HG02943 (cell line): ENCODE results near the gene KIFBP.

Experiments used
- ATAC-seq: cut with Tn5 transposase; IDR thresholded peaks from one replicate; pipeline ENCODE4 v1.9.1; 2021; ENCODE audit warnings: mild to moderate bottlenecking, low read depth, moderate library complexity; ENCODE audit not compliant: unreplicated experiment

Gene KIFBP

GRCh38 chr10:69048103-69048502 lies 59.5 kb downstream of the KIFBP start:
- no peak for ATAC-seq

DNA sequence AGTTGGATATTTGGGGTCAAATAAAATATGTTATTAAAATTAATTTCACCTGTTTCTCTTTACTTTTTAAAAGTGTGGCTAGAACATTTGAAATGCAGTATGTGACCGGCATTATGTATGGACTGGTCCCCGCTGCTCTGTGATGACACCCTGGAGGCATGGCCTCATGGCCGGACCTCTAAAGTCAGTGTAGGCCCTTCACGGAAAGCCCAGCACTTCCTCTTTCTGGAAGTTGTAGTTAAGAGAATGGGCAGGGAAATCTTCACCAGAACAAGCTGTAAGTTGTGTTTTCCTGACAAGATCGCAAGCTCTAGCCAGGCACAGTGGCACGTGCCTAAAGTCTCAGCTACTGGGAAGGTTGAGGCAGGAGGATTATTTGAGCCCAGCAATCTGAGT lies 61.0 kb downstream of the KIFBP start:
- no peak for ATAC-seq

GRCh38 chr10:69051303-69051702 lies 62.7 kb downstream of the KIFBP start:
- ATAC-seq = no peak

- no peak for ATAC-seq
Measured at GRCh38 chr10:69051710-69052487, 63.3 kb downstream of the KIFBP start.

DNA sequence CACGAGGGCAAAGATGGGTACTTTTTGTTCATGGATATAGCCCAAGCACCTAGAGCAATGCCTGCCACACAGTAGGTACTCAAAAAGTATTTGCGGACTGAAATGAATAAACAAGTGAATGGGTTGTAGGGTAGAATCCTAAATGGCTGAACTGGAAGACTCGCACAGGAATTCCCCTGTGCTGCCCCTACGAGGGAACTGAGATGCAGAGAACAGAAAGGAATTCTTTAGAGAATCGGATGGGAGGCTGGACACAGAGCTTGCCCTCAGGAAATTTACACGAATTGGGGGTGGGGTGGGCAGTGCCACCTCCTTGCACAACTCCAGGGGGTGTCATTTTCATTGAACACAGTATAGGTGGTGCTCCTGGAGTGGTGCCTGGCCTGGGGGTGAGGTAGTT lies 64.1 kb downstream of the KIFBP start:
- no peak for ATAC-seq

GRCh38 chr10:69055241-69055640 lies 66.6 kb downstream of the KIFBP start:
- ATAC-seq = no peak

- ATAC-seq = peak; percentile 46
Measured at GRCh38 chr10:69056129-69056528, 67.5 kb downstream of the KIFBP start.

DNA sequence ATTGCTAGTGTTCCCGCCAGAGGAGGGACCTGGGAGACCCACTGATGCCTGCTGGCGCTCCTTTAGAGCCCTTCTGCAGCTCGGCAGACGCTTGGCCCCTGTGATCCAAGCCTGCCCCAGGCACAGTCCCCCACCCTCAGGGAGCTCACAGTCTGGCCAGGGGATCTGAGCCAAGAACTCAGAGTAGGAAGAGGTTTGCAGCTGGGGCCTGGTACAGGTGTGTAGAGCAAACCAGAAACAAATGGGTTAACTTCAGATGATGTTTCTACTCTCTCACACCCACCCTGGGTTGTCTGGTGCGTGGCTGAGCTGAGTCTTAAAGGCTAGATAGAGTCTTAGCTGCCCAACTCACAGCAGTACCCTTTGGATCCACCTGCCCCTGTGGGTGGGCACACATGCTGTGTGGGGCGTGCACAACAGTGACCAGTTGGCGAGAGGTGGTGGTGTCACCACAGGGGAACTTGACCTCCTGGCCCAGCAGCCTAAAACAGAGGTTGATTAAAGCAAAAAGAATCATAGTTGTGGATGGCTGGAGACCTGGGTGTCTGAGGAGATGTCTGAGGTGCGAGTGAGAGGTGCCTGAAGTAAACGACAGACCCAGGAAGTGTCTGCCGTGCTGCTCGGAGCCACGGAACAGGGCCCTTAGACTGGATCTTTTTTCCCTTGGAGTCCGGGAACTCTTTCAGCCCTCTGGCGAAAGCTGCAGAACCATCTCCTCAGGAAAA lies 68.1 kb downstream of the KIFBP start:
- no peak for ATAC-seq

DNA sequence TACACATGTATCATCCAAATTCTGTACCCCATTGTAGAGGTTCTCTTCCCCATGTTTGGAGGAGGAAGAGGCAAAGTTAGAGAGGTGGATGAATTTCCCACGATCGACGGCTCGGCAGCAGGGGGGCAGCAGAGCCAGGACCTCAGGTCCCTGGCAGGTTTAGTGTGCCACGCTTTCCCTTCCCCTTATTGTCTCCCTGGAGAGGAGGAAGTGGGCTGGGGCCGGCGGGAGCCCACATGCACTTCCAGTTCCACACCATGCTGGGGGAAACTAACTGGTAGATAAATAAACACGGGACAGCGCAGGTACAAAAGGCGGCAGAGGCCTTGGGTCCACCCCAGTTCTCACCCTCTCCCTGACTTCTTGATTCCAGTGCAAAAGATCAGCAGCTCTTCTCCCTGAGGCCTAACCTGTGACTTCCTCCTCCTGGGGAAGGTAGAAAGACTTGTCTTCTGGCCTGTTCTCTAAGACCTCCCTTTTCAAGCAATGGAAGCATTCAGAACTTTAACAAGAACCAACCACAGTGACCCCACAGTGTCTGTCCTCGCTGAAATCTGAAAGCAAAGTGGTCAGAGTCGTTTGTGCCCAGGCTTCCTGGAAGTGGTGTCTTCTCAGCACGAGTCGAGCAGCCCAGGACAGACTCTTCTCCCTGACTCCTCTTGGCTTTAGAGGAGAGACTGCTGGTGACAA lies 68.8 kb downstream of the KIFBP start:
- ATAC-seq = no peak

DNA sequence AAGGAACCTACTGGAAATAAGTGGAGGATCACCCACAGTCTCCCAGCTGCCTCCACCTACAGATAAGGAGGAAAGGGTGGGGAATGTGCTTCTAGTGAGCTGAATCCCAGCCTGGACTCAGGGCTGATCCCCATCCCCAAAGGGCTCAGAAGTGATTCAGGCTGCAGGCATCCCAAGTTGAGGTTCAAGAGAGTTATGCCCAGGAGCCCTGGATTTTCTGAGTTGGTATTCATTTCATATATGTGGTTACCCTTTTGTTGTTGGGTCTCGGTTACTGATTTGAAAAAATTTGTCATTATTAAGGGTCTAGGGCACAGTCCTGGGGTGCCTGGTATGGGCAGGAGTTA lies 69.3 kb downstream of the KIFBP start:
- no peak for ATAC-seq

GRCh38 chr10:69060127-69060798 lies 71.7 kb downstream of the KIFBP start:
- no peak for ATAC-seq

DNA sequence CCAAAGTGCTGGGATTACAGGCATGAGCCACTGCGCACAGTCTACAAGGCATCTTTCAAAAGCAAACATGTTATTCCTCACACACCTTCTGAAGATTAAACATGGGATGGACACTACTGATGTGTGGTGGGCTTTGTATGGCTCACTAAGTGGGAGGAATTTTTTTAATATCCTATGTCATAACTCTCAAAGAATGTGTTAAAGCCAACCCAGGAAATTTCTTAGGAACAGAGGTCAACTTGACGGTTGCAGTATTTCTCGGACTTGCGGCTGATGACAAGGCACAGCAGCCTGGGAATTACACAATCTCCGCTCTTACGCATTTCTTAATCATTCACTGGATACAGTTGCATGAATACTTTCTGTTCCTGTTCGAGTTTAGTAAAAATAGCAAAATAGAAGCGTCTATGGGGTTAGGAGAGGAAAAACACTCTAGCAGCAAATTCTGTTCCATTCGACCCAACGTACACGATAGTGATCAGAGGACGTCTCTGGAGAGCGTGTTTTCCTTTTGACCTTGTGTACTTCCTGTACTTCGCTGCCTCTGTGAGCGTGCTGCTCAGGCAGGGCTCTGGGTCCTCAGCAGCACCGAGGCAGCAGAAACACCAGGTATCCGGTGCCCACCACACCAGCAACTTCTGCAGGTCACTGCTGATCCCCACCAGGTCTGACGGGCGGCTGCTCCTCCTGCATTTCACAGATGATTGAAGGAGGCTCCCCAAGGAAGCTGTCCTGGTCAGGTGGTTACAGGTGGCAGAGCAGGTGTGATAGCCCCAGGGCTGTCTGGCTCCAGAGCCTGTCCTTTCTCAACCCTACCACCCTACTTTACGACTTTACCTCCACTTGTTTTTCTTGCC lies 72.9 kb downstream of the KIFBP start:
- ATAC-seq = peak; percentile 56

- no peak for ATAC-seq
Measured at GRCh38 chr10:69062901-69063300, 74.3 kb downstream of the KIFBP start.

GRCh38 chr10:69064762-69065328 lies 76.2 kb downstream of the KIFBP start:
- ATAC-seq = no peak

GRCh38 chr10:69065406-69066361 lies 77.1 kb downstream of the KIFBP start:
- no peak for ATAC-seq
